Endothelial cell of umbilical vein (primary cell): Measurements from ENCODE around the gene TDRD10.

Experiments
- EZH2 ChIP-seq: IDR thresholded peaks from 2 replicates; pipeline ENCODE4 v1.6.1; 2012; ENCODE audit warnings: borderline replicate concordance, low read depth, mild to moderate bottlenecking, moderate library complexity, low read length, inconsistent platforms; ENCODE audit not compliant: severe bottlenecking
- TF ChIP-seq, protein P1 (sequence below): IDR thresholded peaks from 2 replicates; pipeline ENCODE4 v1.6.1; 2011; ENCODE audit not compliant: insufficient read depth, insufficient read length

DNA sequence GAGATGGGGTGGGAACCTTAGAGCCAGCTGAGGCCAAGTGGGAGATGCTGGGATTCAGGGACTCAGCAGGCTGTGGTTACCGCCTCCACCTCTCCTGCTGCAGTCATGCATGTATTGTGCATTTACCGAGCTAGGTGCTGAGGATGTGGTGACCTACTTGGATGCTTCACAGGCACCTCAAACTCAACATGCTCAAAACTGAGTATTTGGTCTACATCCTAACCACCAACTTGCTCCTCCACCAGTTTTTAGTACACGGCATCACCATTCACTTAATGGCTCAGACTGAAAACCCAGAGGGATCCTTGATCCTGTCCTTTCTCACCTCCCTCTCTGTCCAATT, 71.1 kb downstream of the TDRD10 start:
- TF ChIP-seq EZH2, result no peak
- TF ChIP-seq, protein P1, sequence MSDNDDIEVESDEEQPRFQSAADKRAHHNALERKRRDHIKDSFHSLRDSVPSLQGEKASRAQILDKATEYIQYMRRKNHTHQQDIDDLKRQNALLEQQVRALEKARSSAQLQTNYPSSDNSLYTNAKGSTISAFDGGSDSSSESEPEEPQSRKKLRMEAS, result no peak
